NB4 (cell line): Measurements from ENCODE around the gene CD46.

Source experiments
- DNase-seq: peaks from one replicate; pipeline ENCODE4 v3.0.0; 2010; ENCODE audit warnings: low read depth
- H3K4me3 ChIP-seq: one replicate; pipeline ENCODE4 v1.5.1; 2011; ENCODE audit warnings: mild to moderate bottlenecking, low read depth, low read length, moderate library complexity
- CTCF ChIP-seq: IDR thresholded peaks from one replicate; pipeline ENCODE4 v1.5.1; 2012; ENCODE audit warnings: low read depth, low read length
- MAX ChIP-seq: IDR thresholded peaks from 2 replicates; pipeline ENCODE4 v1.6.1; 2011; ENCODE audit warnings: low read depth, low read length
- MYC ChIP-seq: IDR thresholded peaks from 2 replicates; pipeline ENCODE4 v1.6.1; 2011; ENCODE audit warnings: low read depth, low read length
- POLR2A ChIP-seq: IDR thresholded peaks from 2 replicates; pipeline ENCODE4 v1.6.1; 2011; ENCODE audit warnings: mild to moderate bottlenecking; ENCODE audit not compliant: insufficient read length; ENCODE audit errors: extremely low read depth

CD46 gene

GRCh38 chr1:207839083-207839413 lies 87.2 kb downstream of the CD46 start:
- TF ChIP-seq MYC (no peak), MAX (no peak), CTCF (no peak)
- no peak overlapping the region for H3K4me3 ChIP-seq
- no peak for DNase-seq

DNA sequence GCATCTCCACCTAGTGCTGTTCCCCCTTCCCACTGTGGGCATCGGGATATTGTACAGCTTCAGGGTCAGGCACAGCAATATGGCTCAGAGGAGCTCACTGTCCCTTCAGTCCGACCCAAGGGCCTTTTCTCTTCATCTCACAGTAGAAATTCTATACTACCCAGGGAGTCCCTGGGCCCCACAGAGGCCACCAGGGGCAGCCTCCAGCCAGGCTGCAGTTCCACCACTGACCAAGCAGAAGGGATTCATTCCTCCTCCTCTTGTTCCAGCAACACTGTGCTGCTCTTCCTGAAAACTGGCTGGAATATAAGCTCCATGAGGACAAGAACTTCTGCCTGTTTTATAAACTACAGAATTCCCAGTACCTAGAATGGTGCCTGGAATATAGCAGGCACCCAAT lies 88.5 kb downstream of the CD46 start:
- DNase-seq, result no peak
- TF ChIP-seq MAX, result no peak
- no peak for TF ChIP-seq CTCF
- no peak for TF ChIP-seq MYC
- no peak for TF ChIP-seq POLR2A
- no peak overlapping the region for H3K4me3 ChIP-seq

GRCh38 chr1:207841293-207841692 lies 89.4 kb downstream of the CD46 start:
- TF ChIP-seq MYC (no peak), POLR2A (no peak), MAX (no peak), CTCF (no peak)
- peak; percentile 35 for DNase-seq
- no peak overlapping the region for H3K4me3 ChIP-seq

GRCh38 chr1:207841901-207842300 lies 90.0 kb downstream of the CD46 start:
- no peak for DNase-seq
- H3K4me3 ChIP-seq, result no peak overlapping the region
- TF ChIP-seq MAX, result no peak

GRCh38 chr1:207842506-207842905 lies 90.7 kb downstream of the CD46 start:
- DNase-seq, result no peak
- no peak overlapping the region for H3K4me3 ChIP-seq
- no peak for TF ChIP-seq CTCF
- no peak for TF ChIP-seq POLR2A
- TF ChIP-seq MYC, result no peak
- no peak for TF ChIP-seq MAX

DNA sequence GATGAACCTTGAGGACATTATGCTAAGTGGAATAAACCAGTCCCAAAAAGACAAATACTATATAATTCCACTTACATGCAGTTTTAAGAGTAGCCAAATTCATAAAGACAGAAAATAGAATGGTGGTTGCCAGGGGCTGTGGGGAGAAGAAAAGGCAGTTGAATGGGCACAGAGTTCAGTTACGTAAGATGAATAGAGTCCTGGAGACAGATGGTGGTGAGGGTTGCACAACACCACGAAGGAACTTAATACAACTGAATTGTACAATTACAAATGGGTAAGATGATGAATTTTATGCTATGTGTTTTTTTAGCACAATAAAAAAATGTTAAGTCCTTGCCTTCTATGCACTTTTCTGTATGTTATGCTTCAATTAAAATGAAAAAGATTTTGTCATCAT lies 92.5 kb downstream of the CD46 start:
- no peak for TF ChIP-seq MAX
- TF ChIP-seq MYC, result no peak
- TF ChIP-seq CTCF, result no peak
- TF ChIP-seq POLR2A, result no peak
- no peak overlapping the region for H3K4me3 ChIP-seq
- DNase-seq, result peak; percentile 90
